ENCODE measurements around the gene FAM118A. TPM values are rescaled to one million over a fixed set of nuclear protein-coding genes. Genes with fewer than 3 reads are reported as not detected.
"Not testable (repeated sequence)": the region's sequence is repeated elsewhere in the genome, so short reads cannot be mapped to it uniquely, and the experiment has no call there.

Gene FAM118A
- total RNA-seq, 1 experiment from 2014 or later = 20.3 TPM

- no peaks in the 10 kb centered on the region for H3K79me2 ChIP-seq (ENCODE audit: low read length)
- TF ChIP-seq EZH2phosphoT487 (IDR thresholded peaks at IDR 0.05; ENCODE audit: borderline replicate concordance, low read length) (no peak), CTCF (conservative IDR thresholded peaks at IDR 0.05; ENCODE audit: low read depth, low read length) (no peak), EZH2 (IDR thresholded peaks at IDR 0.05; ENCODE audit: low read length, unreplicated experiment) (no peak)
- ChIA-PET CTCF (no interaction called here), POLR2A (ENCODE audit: unreplicated experiment) (no interaction called here)
- H4K20me1 ChIP-seq (ENCODE audit: low read length) = no peaks in the 10 kb centered on the region
- no peak overlapping the region for H3K4me3 ChIP-seq (ENCODE audit: low read length)
- no peak overlapping the region for H3K27ac ChIP-seq (ENCODE audit: low read length)
- no peak overlapping the region for H3K9ac ChIP-seq (ENCODE audit: low read length)
- H3K36me3 ChIP-seq (ENCODE audit: low read depth, low read length) = no peaks in the 10 kb centered on the region
- DNase-seq (no peak), ATAC-seq (no peak)
- H3F3A ChIP-seq (ENCODE audit: low read length, unreplicated experiment) = no peaks in the 10 kb centered on the region
- peaks cover 5% of the 10 kb centered on the region; the same call in 1 of the 2 replicates for H3K4me1 ChIP-seq (ENCODE audit: insufficient read depth, low read length)
- BruUV-seq (replicated peaks) = no TSS peak
- H3K27me3 ChIP-seq (ENCODE audit: low read length) = no peaks in the 10 kb centered on the region
- no peaks in the 10 kb centered on the region for H3K9me2 ChIP-seq (replicated peaks; ENCODE audit: low read length)
- intact Hi-C loops (cut with micrococcal nuclease) = no loop called here
- no peaks in the 10 kb centered on the region for H3K9me3 ChIP-seq (ENCODE audit: low read length)
- no peak overlapping the region for H3K4me2 ChIP-seq (ENCODE audit: low read length)
- H2AFZ ChIP-seq (ENCODE audit: low read length) = no peak overlapping the region
These were observed 16.8 kb upstream of the FAM118A start for GRCh38 chr22:45292731-45293442.

- DNase-seq = no peak
- intact Hi-C loops (cut with micrococcal nuclease) = no loop called here
- peaks cover 5% of the 10 kb centered on the region; the same call in 1 of the 2 replicates for H3K4me1 ChIP-seq (ENCODE audit: insufficient read depth, low read length)
- TF ChIP-seq EZH2phosphoT487 (IDR thresholded peaks at IDR 0.05; ENCODE audit: borderline replicate concordance, low read length) (no peak), EZH2 (IDR thresholded peaks at IDR 0.05; ENCODE audit: low read length, unreplicated experiment) (no peak), CTCF (conservative IDR thresholded peaks at IDR 0.05; ENCODE audit: low read depth, low read length) (no peak)
- H3K79me2 ChIP-seq (ENCODE audit: low read length) = no peaks in the 10 kb centered on the region
- H3K4me3 ChIP-seq (ENCODE audit: low read length) = no peak overlapping the region
- ATAC-seq = no peak
- H3K27ac ChIP-seq (ENCODE audit: low read length) = no peak overlapping the region
- no peak overlapping the region for H2AFZ ChIP-seq (ENCODE audit: low read length)
- H3K9me2 ChIP-seq (replicated peaks; ENCODE audit: low read length) = no peaks in the 10 kb centered on the region
- no peaks in the 10 kb centered on the region for H3F3A ChIP-seq (ENCODE audit: low read length, unreplicated experiment)
- H3K9me3 ChIP-seq (ENCODE audit: low read length) = no peaks in the 10 kb centered on the region
- no peaks in the 10 kb centered on the region for H3K27me3 ChIP-seq (ENCODE audit: low read length)
- H3K36me3 ChIP-seq (ENCODE audit: low read depth, low read length) = no peaks in the 10 kb centered on the region
- ChIA-PET CTCF (no interaction called here), POLR2A (ENCODE audit: unreplicated experiment) (no interaction called here)
- no peak overlapping the region for H3K9ac ChIP-seq (ENCODE audit: low read length)
- no TSS peak for BruUV-seq (replicated peaks)
- no peaks in the 10 kb centered on the region for H4K20me1 ChIP-seq (ENCODE audit: low read length)
- no peak overlapping the region for H3K4me2 ChIP-seq (ENCODE audit: low read length)
These were observed 15.7 kb upstream of the FAM118A start for GRCh38 chr22:45294030-45294429.

GRCh38 chr22:45295004-45295403 lies 14.7 kb upstream of the FAM118A start:
- H3K4me1 ChIP-seq (ENCODE audit: insufficient read depth, low read length); CTCF ChIA-PET; ATAC-seq; H2AFZ ChIP-seq (ENCODE audit: low read length); H4K20me1 ChIP-seq (ENCODE audit: low read length); BruUV-seq (replicated peaks); H3K79me2 ChIP-seq (ENCODE audit: low read length); POLR2A ChIA-PET (ENCODE audit: unreplicated experiment); H3K27me3 ChIP-seq (ENCODE audit: low read length); H3K9me2 ChIP-seq (replicated peaks; ENCODE audit: low read length); H3K9ac ChIP-seq (ENCODE audit: low read length); intact Hi-C loops (cut with micrococcal nuclease); H3K27ac ChIP-seq (ENCODE audit: low read length); H3K9me3 ChIP-seq (ENCODE audit: low read length); DNase-seq; H3K4me3 ChIP-seq (ENCODE audit: low read length); H3K4me2 ChIP-seq (ENCODE audit: low read length); H3K36me3 ChIP-seq (ENCODE audit: low read depth, low read length); H3F3A ChIP-seq (ENCODE audit: low read length, unreplicated experiment): not testable (repeated sequence)
